Right atrium auricular region (tissue), 2 donors: ENCODE measurements around the gene CCNC. TPM values are rescaled to one million over a fixed set of nuclear protein-coding genes. Genes with fewer than 3 reads are reported as not detected.

Source experiments
- DNase-seq: peaks from one replicate; pipeline ENCODE4 v3.0.0-alpha.2; 2019; ENCODE audit warnings: low spot score
- H3K27ac ChIP-seq, 2 donors: fragments of 200-600 bp; sonication (generic); 1 replicate in 1 of 2; 2 replicates in 1 of 2; pipeline ENCODE4 v1.5.1; 2016 to 2019
- H3K27me3 ChIP-seq, 2 donors: fragments of 200-600 bp; sonication (generic); one replicate each; pipeline versions ENCODE4 v1.5.1 to v1.6.0; 2017 to 2019
- H3K36me3 ChIP-seq: fragments of 200-600 bp; sonication (generic); one replicate; pipeline ENCODE4 v1.5.1; 2016
- H3K4me1 ChIP-seq, 2 donors: fragments of 200-600 bp; sonication (generic); one replicate each; pipeline versions ENCODE4 v1.5.1 to v1.6.0; 2017 to 2019
- H3K4me3 ChIP-seq, 2 donors: fragments of 200-600 bp; sonication (generic); 1 replicate in 1 of 2; 2 replicates in 1 of 2; pipeline ENCODE4 v1.5.1; 2017 to 2019; ENCODE audit warnings: mild to moderate bottlenecking in 1 of 2, moderate library complexity in 1 of 2
- H3K9me3 ChIP-seq, 2 donors: fragments of 200-600 bp; sonication (generic); one replicate each; pipeline ENCODE4 v1.5.1; 2019
- total RNA-seq, 2 donors: library from RNA; depleted of rRNA; stranded (reverse); fragments of >200 nt; gene quantifications; one replicate each; pipeline ENCODE4 v1.1.0, GENCODE V29; 2016
- TF ChIP-seq, protein P1 (sequence below), 2 donors: fragments of 200-600 bp; sonication (generic); IDR thresholded peaks; one replicate each; pipeline ENCODE4 v1.5.1; 2019; ENCODE audit warnings: antibody characterized with exemption in 2 of 2

Gene CCNC
- total RNA-seq, 2 donors from 2014 or later = 17.6 to 23.1 TPM

DNA sequence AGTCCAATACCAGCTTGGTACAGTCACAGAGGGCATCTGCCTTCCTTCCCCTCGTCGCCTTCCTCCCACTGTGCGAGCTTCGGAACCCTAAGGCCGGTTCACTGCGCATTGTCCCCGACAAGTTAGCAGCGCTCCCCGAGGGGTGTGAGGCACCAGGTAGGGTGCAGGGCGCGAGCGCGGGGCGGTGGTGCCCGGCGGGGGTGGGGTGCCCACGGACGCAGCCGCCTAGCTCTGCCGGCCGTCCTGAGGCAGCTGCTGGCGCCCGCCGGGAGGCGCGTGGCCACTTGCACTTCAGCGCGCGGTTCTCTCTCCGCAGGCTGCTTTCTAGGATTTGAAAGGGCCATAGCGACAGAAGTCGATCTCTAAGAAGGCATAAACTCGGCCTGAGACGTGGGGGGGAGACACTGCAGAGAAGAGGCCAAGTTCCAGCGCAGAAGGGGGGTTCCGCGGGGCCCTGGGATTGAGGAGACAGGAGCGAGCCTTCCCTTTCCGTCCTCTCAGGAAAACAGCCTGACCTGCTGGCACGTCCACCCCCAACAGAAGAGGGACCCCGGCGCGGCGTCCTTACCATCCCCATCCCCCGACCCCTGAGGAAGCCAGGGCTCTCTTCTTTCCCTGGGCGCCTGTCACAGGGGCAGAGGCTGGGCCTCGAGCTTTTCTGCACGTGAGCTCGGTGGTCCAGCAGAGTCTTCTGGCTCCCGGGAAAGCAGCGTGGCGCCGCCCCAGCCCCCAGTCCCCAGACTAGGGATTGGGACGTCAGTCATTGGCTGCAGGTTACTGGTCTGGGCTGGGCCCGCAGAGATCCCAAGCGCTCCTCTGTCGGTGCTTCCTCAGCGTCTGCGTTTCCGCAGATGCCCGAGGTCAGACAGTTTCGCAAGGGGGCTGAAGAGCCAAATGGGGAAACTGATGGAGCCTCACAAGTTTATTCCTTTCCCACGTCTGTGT is 22.5 kb upstream of the CCNC start:
- no peak overlapping the region for H3K27ac ChIP-seq
- peaks cover 38 to 39% of the 10 kb centered on the region in 2 donors for H3K27me3 ChIP-seq
- peaks cover 0 to 17% of the 10 kb centered on the region in 2 donors for H3K9me3 ChIP-seq
- peaks cover 0 to 28% of the 10 kb centered on the region in 2 donors for H3K4me1 ChIP-seq
- H3K4me3 ChIP-seq = peak overlapping the region in 1 of 2 donors; percentile 12
- TF ChIP-seq, protein P1, sequence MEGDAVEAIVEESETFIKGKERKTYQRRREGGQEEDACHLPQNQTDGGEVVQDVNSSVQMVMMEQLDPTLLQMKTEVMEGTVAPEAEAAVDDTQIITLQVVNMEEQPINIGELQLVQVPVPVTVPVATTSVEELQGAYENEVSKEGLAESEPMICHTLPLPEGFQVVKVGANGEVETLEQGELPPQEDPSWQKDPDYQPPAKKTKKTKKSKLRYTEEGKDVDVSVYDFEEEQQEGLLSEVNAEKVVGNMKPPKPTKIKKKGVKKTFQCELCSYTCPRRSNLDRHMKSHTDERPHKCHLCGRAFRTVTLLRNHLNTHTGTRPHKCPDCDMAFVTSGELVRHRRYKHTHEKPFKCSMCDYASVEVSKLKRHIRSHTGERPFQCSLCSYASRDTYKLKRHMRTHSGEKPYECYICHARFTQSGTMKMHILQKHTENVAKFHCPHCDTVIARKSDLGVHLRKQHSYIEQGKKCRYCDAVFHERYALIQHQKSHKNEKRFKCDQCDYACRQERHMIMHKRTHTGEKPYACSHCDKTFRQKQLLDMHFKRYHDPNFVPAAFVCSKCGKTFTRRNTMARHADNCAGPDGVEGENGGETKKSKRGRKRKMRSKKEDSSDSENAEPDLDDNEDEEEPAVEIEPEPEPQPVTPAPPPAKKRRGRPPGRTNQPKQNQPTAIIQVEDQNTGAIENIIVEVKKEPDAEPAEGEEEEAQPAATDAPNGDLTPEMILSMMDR (IDR thresholded peaks at IDR 0.05) = no peak
- DNase-seq = no peak
- no peaks in the 10 kb centered on the region for H3K36me3 ChIP-seq

DNA sequence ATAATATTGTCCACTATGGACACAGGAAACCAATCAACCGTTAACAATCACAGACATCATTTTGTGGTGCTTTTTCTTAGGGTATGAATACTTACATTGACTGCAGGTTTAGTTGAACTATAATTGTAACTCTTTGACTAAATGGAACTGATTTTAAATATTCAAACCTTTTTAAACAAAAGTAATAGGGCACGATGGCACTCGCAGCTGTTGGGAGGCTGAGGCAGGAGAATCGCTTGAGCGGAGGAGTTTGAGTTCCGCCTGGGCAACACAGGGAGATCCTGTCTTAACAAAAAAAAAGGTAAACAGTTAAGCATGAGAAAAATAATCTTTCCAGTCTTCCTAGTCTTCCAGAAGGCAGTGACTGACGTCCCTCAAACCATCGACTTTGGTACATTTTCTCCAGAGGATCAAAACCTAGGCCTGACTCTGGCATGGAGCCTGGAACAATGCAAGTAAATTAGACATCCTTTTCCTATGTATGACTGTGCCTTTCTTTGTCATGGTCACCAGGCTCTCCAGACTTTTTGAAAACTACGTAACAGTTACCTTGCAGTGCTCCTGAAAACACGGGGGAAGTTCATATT is 21.5 kb upstream of the CCNC start:
- Histone ChIP-seq H3K4me1 (peaks cover 0 to 28% of the 10 kb centered on the region in 2 donors), H3K27ac (no peak overlapping the region), H3K27me3 (peaks cover 38 to 39% of the 10 kb centered on the region in 2 donors), H3K4me3 (no peak overlapping the region), H3K36me3 (no peaks in the 10 kb centered on the region), H3K9me3 (peaks cover 0 to 12% of the 10 kb centered on the region in 2 donors)
- TF ChIP-seq, protein P1 (IDR thresholded peaks at IDR 0.05) = no peak
- no peak for DNase-seq

DNA sequence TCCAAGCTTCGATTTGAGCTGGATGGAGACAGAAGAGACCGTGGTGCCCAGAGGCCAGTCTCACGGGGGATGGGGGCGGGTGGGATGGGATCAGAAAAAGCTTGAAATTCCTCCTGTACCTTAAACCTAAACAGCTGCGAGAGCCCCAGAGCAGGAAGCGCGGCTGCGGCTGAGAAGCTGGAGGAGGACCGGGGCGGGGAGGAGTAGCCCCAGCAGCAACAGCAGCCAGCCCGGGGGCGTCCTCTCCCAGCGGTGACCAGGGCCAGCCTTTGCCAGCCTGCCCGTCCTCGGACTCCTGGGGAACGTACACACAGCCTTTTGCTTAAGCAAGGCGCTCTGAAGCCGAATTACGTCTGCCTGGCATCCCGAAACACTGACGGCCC is 20.8 kb upstream of the CCNC start:
- peaks cover 0 to 5% of the 10 kb centered on the region in 2 donors for H3K9me3 ChIP-seq
- peak overlapping the region; percentile 32 to 48 for H3K4me3 ChIP-seq
- H3K27ac ChIP-seq = no peak overlapping the region
- TF ChIP-seq, protein P1 (IDR thresholded peaks at IDR 0.05) = no peak
- H3K36me3 ChIP-seq = no peaks in the 10 kb centered on the region
- H3K27me3 ChIP-seq = peaks cover 34 to 35% of the 10 kb centered on the region in 2 donors
- peaks cover 0 to 28% of the 10 kb centered on the region in 2 donors for H3K4me1 ChIP-seq
- no peak for DNase-seq

DNA sequence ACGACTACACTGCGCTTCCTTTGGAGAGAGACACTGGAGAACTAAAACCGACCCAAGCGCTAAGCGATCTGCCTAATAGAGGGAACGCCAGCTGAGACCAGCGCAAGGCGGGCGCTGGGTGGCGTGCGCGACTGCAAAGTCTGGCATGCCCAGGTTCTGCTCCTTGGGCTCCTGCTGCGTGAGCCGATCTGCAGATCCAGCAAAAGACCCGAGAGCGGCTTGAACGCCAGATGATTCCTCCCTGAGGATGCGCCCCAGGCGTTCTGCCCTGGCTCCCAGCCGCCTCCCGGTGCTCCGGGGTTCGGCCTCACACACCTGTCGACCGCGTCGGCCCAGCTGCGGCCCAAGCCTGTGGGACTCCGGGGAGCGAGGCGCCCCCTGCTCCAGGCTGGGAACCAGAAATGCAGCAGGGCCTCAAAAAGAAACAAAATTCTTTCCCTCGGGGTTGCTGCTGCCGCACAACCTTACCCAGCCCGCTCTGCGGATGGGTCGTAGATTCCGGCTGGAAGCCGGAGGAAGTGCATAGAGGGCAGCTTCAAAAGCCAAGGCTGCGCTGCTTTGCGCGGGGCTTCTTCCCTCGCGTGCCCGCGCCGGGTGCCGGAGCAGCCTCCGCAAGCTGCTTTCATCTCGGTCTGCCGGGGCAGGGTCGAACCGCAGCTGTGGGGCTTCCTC is 20.3 kb upstream of the CCNC start:
- TF ChIP-seq, protein P1 (IDR thresholded peaks at IDR 0.05) = peak; percentile 20 to 64
- Histone ChIP-seq H3K27me3 (peaks cover 29 to 35% of the 10 kb centered on the region in 2 donors), H3K27ac (no peak overlapping the region), H3K4me1 (peaks cover 0 to 28% of the 10 kb centered on the region in 2 donors), H3K4me3 (peak overlapping the region; percentile 32 to 48), H3K9me3 (no peaks in the 10 kb centered on the region), H3K36me3 (no peaks in the 10 kb centered on the region)
- no peak for DNase-seq

DNA sequence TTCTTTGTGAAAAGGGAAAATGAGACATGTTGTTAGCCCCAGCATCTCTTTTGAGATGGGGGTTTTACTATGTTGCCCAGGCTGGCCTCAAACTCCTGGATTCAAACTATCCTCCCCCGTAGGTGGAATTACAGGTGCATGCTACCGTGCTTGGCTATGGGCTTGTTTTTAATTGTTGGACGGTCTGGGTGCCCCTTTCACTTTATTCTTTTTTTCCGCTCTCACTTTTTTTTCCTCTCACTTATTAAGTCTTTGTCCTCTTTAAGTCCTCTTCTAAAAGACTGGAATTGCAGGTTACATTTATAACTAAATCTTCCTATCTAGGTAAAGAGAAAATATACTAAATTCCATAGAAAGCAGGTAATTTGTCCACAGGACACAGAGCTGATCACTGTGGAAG is 19.3 kb upstream of the CCNC start:
- no peak overlapping the region for H3K27ac ChIP-seq
- H3K27me3 ChIP-seq = peaks cover 22 to 35% of the 10 kb centered on the region in 2 donors
- DNase-seq = no peak
- H3K9me3 ChIP-seq = no peaks in the 10 kb centered on the region
- H3K4me1 ChIP-seq = peaks cover 0 to 28% of the 10 kb centered on the region in 2 donors
- TF ChIP-seq, protein P1 (IDR thresholded peaks at IDR 0.05) = no peak
- no peaks in the 10 kb centered on the region for H3K36me3 ChIP-seq
- no peak overlapping the region for H3K4me3 ChIP-seq
